Renal cortex interstitium (tissue), 15 donors: ENCODE measurements around the gene AKAP7. TPM values are rescaled to one million over a fixed set of nuclear protein-coding genes. Genes with fewer than 3 reads are reported as not detected.
"Not testable (repeated sequence)": the region's sequence is repeated elsewhere in the genome, so short reads cannot be mapped to it uniquely, and the experiment has no call there.

ENCODE experiments used
- DNase-seq, 11 donors: peaks; one replicate each; pipeline ENCODE4 v3.0.0-alpha.2; 2013; ENCODE audit warnings: low read depth in 9 of 11, low spot score in 4 of 11; ENCODE audit errors: extremely low read depth in 1 of 11
- long read RNA-seq, 16 experiments: transcript quantifications; one replicate each; lab custom pipeline, GENCODE V29; 2026
- polyA plus RNA-seq, 3 donors: library from polyadenylated mRNA; unstranded; fragments of 120-200 nt; gene quantifications; one replicate each; pipeline ENCODE4 v1.2.1, GENCODE V29; 2013; ENCODE audit not compliant: insufficient read length in 3 of 3

Gene AKAP7
- polyA plus RNA-seq, result 10 to 100 TPM; 10.4 to 14.8 (median 13.9) TPM
- long read RNA-seq, donor 1, result 0 reads
- long read RNA-seq, donor 2, result 0 reads
- long read RNA-seq, donor 3, partial matches to known transcripts, result 0 of 4 reads
- long read RNA-seq, donor 3, other reads (novel, unspliced or antisense), result 0 of 4 reads
- long read RNA-seq, donor 4, partial matches to known transcripts, result 0 of 2 reads
- long read RNA-seq, donor 4, other reads (novel, unspliced or antisense), result 0 of 2 reads
- long read RNA-seq, donor 5, result 0 reads
- long read RNA-seq, donor 6, partial matches to known transcripts, result 0 of 1 reads
- long read RNA-seq, donor 6, other reads (novel, unspliced or antisense), result 0 of 1 reads
- long read RNA-seq, donor 7, partial matches to known transcripts, result 0 of 2 reads
- long read RNA-seq, donor 7, other reads (novel, unspliced or antisense), result 0 of 2 reads
- long read RNA-seq, donor 8, result 0 reads
- long read RNA-seq, donor 9, partial matches to known transcripts, result 0 of 3 reads
- long read RNA-seq, donor 9, other reads (novel, unspliced or antisense), result 0 of 3 reads
- long read RNA-seq, donor 10, partial matches to known transcripts, result 0 of 4 reads
- long read RNA-seq, donor 10, other reads (novel, unspliced or antisense), result 0 of 4 reads
- long read RNA-seq, donor 11, result 0 reads
- long read RNA-seq, donor 12, result 0 reads
- long read RNA-seq, donor 13, result 0 reads
- long read RNA-seq, donor 14, partial matches to known transcripts, result 0 of 2 reads
- long read RNA-seq, donor 14, other reads (novel, unspliced or antisense), result 0 of 2 reads
- long read RNA-seq, donor 15, partial matches to known transcripts, result 0 of 1 reads
- long read RNA-seq, donor 15, other reads (novel, unspliced or antisense), result 0 of 1 reads
- long read RNA-seq, donor 16, partial matches to known transcripts, result 0 of 3 reads
- long read RNA-seq, donor 16, other reads (novel, unspliced or antisense), result 0 of 3 reads

DNA sequence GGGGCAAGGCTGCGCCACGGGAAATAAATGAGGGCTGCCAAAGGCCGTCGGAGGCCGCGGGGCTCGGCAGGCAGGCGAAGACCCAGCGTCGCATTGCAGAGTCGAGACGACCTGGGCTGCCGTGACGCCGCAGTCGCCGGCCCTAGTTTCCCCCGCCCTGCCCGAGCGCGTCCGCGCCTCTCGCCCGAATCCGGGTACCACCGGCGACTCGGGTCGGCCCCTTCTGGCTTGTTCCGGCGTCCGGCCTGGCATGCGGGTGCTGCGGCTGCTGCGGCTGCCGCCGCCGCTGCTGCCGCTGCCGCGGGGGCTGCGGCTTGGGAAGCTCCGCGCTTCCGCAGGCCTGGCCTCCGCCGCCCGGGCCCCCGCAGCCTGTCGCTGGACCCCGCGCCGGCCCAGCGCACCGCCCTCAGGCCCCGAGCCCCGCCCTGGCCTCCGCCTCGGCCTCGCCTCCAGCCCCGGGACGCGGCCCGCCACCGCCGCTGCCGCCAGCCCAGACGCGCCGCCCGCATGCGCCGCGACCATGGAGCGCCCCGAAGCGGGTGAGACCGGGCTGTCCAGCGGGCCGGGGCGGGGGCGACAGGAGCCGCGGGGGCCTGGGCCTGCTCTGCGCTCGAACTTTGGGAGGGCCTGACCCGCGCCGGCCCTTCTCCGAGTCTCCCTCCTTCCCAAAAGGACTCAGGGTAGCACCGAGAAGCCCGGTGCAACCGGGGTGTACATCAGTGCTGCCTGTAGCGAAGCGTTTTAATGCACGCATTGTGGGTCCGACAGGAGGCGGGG, at the start of gene AKAP7:
Gene AKAP7, plus strand, starts transcription at position 224 of the 777 bp plus-strand sequence. Its CDS starts 297 bp downstream, at position 521.
- DNase-seq, result peak; percentile 33 to 67 (median 53)

DNA sequence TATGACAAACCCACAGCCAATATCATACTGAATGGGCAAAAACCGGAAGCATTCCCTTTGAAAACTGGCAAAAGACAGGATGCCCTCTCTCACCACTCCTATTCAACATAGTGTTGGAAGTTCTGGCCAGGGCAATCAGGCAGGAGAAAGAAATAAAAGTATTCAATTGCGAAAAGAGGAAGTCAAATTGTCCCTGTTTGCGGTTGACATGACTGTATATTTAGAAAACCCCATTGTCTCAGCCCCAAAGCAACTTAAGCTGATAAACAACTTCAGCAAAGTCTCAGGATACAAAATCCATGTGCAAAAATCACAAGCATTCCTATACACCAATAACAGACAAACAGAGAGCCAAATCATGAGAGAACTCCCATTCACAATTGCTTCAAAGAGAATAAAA, 44.9 kb upstream of the AKAP7 start:
- DNase-seq, result not testable (repeated sequence)

DNA sequence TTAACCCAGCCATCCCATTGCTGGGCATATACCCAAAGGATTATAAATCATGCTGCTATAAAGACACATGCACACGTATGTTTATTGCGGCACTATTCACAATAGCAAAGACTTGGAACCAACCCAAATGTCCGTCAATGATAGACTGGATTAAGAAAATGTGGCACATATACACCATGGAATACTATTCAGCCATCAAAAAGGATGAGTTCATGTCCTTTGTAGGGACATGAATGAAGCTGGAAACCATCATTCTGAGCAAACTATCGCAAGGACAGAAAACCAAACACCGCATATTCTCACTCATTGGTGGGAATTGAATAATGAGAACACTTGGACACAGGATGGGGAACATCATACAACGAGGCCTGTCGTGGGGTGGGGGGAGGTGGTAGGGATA, 43.3 kb upstream of the AKAP7 start:
- DNase-seq, result not testable (repeated sequence)

DNA sequence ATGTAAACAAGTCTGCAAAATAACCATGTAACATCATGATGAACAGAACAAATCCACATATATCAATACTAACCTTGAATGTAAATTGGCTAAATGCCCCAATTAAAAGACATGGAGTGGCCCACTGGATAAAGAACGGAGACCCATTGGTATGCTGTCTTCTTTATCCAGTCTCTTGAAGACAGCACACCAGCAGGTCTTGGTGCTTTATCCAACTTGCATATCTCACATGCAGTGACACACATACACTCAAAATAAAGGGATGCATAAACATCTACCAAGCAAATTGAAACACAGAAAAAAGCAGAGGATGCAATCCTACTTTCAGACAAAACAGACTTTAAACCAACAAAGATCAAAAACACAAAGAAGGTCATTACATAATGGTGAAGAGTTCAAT, 41.9 kb upstream of the AKAP7 start:
- DNase-seq, result no peak

DNA sequence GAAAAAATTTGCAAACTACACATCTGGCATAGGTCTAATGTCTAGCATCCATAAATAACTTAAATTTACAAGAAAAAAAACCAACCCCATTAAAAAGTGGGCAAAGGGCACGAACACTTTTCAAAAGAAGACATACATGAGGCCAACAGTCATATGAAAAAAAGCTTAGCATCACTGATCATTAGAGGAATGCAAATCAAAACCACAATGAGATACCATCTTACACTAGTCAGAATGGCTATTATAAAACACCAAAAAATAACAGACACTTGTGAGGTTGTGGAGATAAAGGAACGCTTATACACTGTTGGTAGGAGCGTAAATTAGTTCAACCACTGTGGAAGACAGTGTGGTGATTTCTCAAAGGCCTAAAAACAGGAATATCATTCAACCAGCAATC, 38.5 kb upstream of the AKAP7 start:
- DNase-seq, result no peak

DNA sequence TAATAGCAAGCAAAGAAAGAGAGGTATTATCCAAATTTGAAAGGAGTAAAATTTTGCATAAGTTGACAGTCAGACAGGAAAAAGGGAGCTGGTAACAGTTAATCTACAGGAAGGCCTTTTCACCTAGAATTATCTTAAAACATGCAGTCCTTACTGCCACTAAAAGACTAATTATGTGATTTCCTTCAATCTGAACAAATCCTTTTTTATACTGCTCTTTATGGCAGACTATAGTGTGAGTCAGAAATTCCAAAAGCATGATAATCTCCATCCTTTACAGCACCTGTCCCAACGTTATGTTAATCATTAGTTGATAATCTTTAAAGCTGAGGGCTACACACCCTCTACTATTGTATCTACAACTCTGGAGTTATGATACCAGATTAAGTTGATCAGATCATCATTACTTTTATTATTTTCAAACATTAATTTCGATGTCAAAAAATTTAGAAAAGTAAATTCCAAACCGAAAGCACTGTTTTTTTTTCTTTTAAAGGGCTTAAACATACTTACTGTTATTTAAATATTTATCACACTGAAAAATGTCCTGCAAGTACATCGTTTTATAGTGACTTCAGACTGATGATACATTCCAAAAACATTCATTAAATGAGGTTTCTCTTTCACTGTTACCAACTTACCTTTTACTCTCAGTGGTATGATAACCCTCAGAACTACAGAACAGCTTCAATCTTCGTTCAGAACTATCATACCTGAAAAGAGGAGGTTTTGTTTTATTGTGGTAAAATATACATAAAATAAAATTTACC, 33.2 kb upstream of the AKAP7 start:
- no peak for DNase-seq

DNA sequence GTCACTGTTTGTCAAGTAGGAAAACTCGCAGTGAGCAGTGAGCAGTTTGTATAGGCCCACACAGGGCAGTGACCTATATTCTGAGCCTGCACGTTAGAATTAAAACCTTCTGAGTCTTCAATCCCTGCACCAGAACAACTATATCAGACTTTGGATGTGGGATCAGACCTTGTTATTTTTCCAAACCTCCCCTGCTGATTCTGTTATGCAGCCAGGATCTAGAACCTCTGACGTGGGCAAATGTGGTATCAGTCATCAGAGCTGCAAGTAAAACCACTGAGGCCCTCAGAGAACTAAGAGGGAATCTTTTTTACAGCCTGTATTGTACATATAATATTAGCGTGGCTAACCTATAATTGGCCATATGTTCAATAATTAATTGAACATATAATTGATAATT, 32.0 kb upstream of the AKAP7 start:
- no peak for DNase-seq

DNA sequence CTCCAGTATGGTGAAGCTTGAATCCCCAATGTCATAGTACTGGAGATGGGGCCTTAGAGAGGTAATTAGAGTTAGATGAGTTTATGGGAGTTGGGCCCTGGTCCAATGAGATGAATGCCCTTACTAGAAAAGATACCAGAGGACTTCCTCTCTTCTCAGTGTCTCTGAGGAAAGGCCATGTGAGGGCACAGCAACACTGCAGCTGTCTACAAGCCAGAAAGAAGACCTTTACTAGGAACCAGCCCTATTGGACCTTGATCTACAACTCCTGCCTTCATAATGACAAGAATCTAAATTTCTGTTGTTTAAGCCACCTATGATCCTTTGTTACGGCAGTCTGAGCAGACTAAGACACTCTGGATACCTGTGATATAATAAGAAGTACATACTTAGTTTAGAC, 31.4 kb upstream of the AKAP7 start:
- DNase-seq, result no peak

DNA sequence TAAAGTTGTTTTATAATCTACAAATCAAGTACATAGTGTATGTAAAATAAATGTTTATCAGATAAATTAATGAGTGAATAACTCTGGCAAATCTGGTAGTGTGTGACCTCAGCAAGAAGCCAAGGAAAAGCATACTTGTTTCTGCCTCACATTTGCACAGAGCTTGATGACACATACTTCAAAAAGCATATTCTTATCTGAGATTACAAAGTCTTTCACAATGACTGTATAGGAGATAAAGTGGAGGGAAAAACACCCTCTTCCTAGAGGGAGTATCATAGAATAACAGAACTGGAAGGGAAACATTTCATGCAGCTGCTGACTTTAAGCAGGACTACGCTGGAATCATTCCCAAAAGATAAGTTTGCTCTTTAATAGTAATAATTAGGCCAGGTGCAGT, 28.1 kb upstream of the AKAP7 start:
- DNase-seq, result no peak

DNA sequence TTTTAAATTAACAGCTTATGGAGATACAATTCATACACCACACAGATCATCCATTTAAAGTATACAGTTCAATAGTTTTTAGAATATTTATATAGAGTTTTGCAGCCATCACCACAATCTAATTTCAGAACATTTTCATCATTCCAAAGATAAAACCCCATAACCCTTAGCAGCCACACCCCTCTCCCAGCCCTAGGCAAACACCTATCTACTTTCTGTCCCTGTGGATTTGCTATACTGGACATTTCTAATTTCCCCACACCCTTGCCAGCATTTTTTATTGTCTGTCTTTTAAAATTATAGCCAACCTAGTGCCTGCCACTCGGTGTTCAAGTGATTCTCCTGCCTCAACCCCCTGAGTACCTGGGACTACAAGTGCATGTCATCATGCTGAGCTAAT, 23.0 kb upstream of the AKAP7 start:
- no peak for DNase-seq

DNA sequence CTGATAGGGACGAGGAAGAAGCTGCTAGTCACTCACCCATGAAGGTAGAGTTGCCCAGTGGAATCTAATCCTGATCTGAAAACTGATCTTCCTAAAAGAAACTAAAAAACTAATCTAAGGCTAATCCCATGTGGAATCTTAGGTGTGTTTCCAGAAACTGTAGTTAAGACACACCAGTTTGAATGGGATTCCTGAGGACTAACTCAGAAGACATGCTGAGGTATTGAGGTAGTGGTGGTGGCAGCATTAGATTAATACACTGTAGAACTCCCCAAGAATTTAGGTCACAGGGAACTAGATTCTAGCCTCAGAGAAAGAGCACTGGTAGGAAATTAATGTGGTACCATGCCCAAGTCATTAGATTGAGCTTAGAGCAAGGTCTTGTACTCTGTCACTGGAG, 19.6 kb upstream of the AKAP7 start:
- no peak for DNase-seq

DNA sequence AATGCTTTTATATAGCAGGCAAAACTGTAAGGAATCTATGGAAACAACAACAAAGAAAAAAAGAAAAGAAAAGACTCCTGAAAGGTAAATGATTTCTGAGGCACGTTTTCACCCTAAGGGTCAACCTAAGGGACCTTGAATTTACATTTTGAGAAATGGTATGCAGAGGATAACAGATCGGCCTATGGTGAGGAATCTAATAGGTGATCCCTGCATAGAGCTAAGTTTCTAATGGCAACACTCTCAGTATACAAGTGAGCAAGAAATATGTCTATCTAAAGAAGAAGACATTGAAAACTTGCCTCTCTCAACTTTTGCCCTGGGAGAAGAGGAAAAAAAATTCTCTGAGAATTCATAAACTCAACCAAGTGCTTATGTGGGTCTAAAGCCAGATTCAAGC, 18.9 kb upstream of the AKAP7 start:
- no peak for DNase-seq

DNA sequence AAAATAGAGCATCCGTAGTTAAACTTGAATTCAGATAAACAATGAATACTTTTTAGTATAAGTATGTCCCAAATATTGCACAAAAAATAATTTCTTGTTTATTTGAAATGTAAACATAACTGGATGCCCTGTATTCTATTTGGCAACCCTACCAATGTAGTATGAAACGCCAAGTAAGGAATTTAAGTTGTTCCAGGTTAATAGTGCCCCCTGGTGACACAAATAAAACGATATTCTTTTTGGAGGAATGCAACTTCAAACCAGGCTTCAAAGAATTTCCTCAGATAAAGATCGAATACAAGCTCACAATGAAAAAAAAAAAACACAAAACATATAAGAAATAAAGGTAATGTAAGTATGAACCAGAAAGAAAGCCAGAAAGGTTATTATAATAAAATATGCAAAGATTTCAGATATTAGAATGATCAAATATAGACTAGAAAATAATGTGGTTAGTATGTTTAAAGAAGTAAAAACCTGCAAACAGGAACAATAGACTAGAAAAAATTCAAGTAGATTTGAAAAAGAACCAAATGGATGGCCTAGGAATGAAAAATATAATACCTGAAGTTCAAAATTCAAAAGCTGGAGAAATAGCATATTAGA, 18.4 kb upstream of the AKAP7 start:
- DNase-seq, result no peak

DNA sequence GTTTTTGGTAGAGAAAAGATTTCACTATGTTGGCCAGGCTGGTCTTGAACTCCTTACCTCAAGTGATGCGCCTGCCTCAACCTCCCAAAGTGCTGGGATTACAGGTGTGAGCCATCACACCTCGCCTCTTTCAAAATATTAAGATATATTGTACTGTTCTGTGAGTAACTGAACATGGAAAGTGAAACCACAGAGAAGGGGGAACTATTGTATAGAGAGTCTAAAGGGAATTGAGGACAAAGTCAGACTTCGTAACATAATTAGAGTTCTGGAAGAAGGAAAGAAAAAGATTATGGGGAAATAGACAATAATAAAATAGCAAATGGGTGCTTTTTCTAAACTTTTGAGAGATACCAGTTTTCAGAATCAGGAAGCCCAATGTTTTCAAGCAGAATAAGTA, 17.4 kb upstream of the AKAP7 start:
- DNase-seq, result no peak

DNA sequence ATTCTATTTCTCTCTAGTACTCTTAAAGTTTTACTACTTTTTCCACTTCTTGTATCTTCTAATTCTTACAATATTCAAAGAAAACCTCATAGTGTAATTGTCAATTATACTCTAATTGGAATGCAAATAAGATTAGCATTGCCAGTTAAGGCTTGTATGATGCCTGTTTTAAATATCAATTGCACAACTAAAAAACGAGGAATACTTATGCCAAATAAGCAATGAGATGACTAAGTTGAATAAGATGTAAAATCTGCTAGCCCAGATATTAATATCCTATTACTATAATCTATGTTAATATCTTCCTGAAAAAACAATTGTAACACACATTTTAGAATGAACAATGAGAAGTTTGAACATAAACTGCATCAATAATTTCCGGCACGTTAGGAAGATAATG, 13.3 kb upstream of the AKAP7 start:
- DNase-seq, result no peak

DNA sequence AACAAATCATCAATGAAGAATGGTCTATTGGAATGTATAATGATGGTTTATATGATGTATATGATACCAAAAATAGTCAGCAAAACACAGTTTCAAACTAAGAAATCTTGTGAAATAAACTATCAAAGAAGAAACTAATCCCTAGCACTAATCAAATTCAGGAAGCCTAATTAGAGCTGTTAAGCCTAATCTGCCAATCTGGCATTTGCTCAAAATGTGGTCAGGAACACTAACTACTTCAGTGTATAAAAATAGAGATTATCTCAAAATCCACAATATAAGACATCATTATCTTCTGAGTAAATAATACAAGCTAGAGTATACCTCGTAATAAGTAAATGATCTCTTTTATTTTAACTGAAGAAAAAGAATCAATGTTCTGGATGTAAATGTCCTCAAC, 12.8 kb upstream of the AKAP7 start:
- no peak for DNase-seq

DNA sequence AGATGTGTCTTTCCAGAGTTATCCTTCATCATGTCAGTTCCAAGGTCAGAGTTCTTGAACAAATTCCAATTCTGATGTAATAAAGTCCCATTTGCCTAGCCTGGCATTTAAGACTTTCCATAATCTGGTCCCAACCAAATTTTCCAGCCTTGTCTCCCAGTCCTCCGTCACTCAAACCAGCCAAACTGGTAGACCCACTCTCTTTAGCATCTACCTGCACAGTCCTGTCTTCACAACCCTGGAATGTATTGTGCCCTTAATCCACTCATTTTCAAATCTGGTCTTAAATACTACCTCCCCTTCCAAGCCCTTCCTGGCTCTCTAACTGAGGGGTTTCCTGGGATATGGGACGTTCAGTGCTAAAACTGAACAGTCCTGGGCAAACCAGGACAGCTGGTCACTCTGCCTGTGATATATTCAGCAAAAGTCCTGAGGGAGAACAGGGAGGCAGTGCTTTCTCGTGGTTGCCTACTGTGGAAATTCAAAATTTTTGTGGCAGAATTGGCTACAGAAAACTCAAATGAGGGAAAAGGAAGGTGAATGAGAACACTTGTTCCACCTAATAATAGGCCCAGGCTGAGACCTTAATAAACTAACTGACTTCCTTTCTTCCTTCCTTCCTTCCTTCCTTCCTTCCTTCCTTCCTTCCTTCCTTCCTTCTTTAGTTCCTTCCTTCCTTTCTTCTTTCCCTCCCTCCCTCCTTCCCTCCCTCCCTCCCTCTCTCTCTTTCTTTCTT, 10.8 kb upstream of the AKAP7 start:
- no peak for DNase-seq

DNA sequence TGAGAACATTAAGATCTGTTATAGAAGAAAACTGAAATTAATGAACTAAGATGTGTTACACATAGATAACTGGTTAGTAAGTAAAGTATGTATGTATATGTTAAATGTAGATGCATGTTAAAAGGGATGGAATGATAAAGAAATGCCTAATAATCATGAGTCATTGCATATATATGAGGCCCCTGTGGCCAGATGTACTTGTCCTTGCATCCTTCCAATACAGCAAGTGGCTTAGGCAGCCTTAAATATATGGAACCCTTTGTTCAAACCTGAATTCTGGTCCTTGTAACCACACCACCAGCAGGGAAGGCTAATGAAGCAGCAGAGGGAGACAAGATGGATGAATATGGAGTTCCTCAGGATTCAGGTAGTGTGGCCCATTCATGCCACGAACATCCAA, 9.8 kb upstream of the AKAP7 start:
- DNase-seq, result no peak
